BLaER1 treated with 17β-estradiol and CSF1 and Interleukin-3, amounts not matched to agents 10 nM and 100 nM (cell line): ENCODE results near the gene ENHO.

Source experiments
- H3K27ac ChIP-seq, 11 experiments: shearing (Covaris generic); formaldehyde crosslinking; 2 replicates each; pipeline ENCODE4 v1.8.1; 2022
- H3K27me3 ChIP-seq, 11 experiments: shearing (Covaris generic); formaldehyde crosslinking; 2 replicates each; pipeline ENCODE4 v1.8.1; 2022
- H3K36me3 ChIP-seq, 11 experiments: shearing (Covaris generic); formaldehyde crosslinking; 2 replicates each; pipeline ENCODE4 v1.8.1; 2022
- H3K4me1 ChIP-seq, 10 experiments: shearing (Covaris generic); formaldehyde crosslinking; 2 replicates each; pipeline ENCODE4 v1.8.1; 2022
- H3K4me2 ChIP-seq, 11 experiments: shearing (Covaris generic); formaldehyde crosslinking; 2 replicates each; pipeline ENCODE4 v1.8.1; 2022
- H3K4me3 ChIP-seq, 10 experiments: shearing (Covaris generic); formaldehyde crosslinking; 2 replicates each; pipeline ENCODE4 v1.8.1; 2022
- H3K9ac ChIP-seq, 11 experiments: shearing (Covaris generic); formaldehyde crosslinking; 2 replicates each; pipeline ENCODE4 v1.8.1; 2022
- H3K9me3 ChIP-seq, 11 experiments: shearing (Covaris generic); formaldehyde crosslinking; replicated peaks in 1 of 11; 2 replicates each; pipeline ENCODE4 v1.8.1; 2022
- H4K20me1 ChIP-seq, 11 experiments: shearing (Covaris generic); formaldehyde crosslinking; 2 replicates each; pipeline ENCODE4 v1.8.1; 2022
- Cebpa-rat ChIP-seq, 11 experiments: shearing (Covaris generic); IDR thresholded peaks; 2 replicates each; pipeline ENCODE4 v1.8.1; 2022

ENHO gene

DNA sequence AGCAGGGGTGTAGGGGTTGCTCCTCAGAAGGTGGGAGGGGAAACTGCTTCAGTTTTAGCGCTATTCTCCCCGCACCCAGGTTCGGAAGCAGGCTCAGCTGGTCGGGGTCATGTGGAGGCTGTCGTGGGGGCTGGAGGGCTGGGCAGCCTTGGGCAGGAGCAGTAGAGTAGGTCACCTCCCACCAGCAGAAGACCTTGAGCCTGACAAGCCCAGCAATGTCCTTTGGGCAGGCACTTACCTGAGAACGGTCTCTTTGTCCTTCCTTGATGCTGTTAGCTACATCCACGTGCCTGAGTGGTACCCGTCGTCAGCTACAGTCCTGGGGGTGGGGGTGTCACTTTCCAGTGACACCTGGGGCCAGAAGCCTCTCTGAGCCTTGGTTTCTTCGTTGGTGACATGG, 20.3 kb downstream of the ENHO start:
- no peak for TF ChIP-seq Cebpa-rat (IDR thresholded peaks at IDR 0.05)
- Histone ChIP-seq H3K27ac (no peak overlapping the region), H3K36me3 (no peaks in the 10 kb centered on the region), H3K4me2 (no peak overlapping the region), H3K4me3 (no peak overlapping the region), H3K9me3 (no peaks in the 10 kb centered on the region), H3K9ac (no peak overlapping the region), H3K27me3 (no peaks in the 10 kb centered on the region), H4K20me1 (peaks cover 0 to 16% (median 0%) of the 10 kb centered on the region in 11 experiments; a peak in 6 of 22 replicates), H3K4me1 (no peaks in the 10 kb centered on the region; a peak in 1 of 20 replicates)

DNA sequence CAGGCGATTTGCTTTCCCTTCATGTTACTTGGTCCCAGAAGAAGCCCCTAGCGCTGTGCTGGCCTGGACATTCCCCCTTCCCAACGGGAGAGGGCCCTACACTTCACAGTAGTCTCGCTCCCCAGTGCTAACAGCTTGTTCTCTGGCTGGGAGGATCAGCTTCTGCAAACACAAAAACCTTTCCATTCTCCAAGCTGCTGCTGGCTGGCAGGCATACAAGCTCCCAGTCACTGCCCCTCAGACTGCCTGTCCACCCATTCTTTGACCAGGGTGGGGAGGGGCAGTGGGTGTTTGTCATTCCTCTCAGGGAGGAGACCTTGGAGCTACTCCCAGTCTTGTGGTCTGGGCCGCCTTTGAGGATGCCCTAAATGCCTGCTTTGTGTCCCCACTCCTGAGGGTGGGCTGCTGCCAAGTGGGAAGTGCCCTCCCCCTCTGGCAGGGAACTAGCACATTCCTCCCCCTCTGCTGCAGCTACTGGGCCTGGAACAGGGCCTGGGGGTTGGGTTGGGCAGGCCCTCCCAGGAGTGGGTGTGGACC, 20.8 kb downstream of the ENHO start:
- H3K4me3 ChIP-seq = no peak overlapping the region
- H3K27ac ChIP-seq = no peak overlapping the region
- no peaks in the 10 kb centered on the region for H3K36me3 ChIP-seq
- peaks cover 0 to 16% (median 0%) of the 10 kb centered on the region in 11 experiments; a peak in 6 of 22 replicates for H4K20me1 ChIP-seq
- no peak overlapping the region for H3K9ac ChIP-seq
- no peak overlapping the region for H3K4me2 ChIP-seq
- no peaks in the 10 kb centered on the region for H3K9me3 ChIP-seq
- no peak for TF ChIP-seq Cebpa-rat (IDR thresholded peaks at IDR 0.05)
- no peaks in the 10 kb centered on the region for H3K27me3 ChIP-seq
- H3K4me1 ChIP-seq = no peaks in the 10 kb centered on the region

GRCh38 chr9:34501372-34501771, 21.4 kb downstream of the ENHO start:
- no peaks in the 10 kb centered on the region for H3K36me3 ChIP-seq
- no peak overlapping the region for H3K27ac ChIP-seq
- no peak overlapping the region for H3K9ac ChIP-seq
- no peaks in the 10 kb centered on the region for H3K9me3 ChIP-seq
- H3K27me3 ChIP-seq = no peaks in the 10 kb centered on the region
- H4K20me1 ChIP-seq = peaks cover 0 to 19% (median 0%) of the 10 kb centered on the region in 11 experiments; a peak in 6 of 22 replicates
- H3K4me2 ChIP-seq = no peak overlapping the region
- H3K4me1 ChIP-seq = no peaks in the 10 kb centered on the region
- no peak overlapping the region for H3K4me3 ChIP-seq
- TF ChIP-seq Cebpa-rat (IDR thresholded peaks at IDR 0.05) = no peak

GRCh38 chr9:34500623-34501267, 22.0 kb downstream of the ENHO start:
- Histone ChIP-seq H3K4me3 (no peak overlapping the region), H3K9me3 (no peaks in the 10 kb centered on the region), H3K27ac (no peak overlapping the region), H3K9ac (no peak overlapping the region), H3K4me2 (no peak overlapping the region), H3K36me3 (no peaks in the 10 kb centered on the region), H4K20me1 (peaks cover 0 to 23% (median 0%) of the 10 kb centered on the region in 11 experiments; a peak in 6 of 22 replicates), H3K4me1 (no peaks in the 10 kb centered on the region), H3K27me3 (no peaks in the 10 kb centered on the region)
- no peak for TF ChIP-seq Cebpa-rat (IDR thresholded peaks at IDR 0.05)

DNA sequence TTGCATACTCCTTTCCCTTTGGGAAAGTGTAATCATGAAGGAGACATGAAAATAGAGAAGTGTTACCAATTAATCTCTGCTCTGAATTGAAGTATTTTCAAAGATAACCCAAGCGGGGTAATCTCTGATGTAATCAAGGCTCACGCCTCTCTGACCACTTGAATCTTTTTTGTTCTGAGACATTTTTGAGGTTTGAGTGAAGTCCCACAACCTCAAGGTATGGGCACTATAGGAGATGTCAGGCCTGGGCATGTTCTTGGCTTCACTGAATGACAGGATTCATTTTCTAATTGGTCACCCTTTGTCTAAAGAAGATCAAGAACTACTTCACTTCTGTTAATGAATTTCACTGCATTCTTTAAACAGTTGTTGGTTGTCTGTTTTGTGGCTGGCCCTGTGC, 23.7 kb downstream of the ENHO start:
- no peaks in the 10 kb centered on the region for H3K9me3 ChIP-seq
- TF ChIP-seq Cebpa-rat (IDR thresholded peaks at IDR 0.05) = no peak
- H4K20me1 ChIP-seq = peaks cover 0 to 23% (median 3%) of the 10 kb centered on the region in 11 experiments; a peak in 6 of 22 replicates
- no peaks in the 10 kb centered on the region for H3K27me3 ChIP-seq
- no peak overlapping the region for H3K4me2 ChIP-seq
- H3K36me3 ChIP-seq = no peaks in the 10 kb centered on the region
- no peaks in the 10 kb centered on the region for H3K4me1 ChIP-seq
- H3K9ac ChIP-seq = no peak overlapping the region
- no peak overlapping the region for H3K4me3 ChIP-seq
- H3K27ac ChIP-seq = no peak overlapping the region

GRCh38 chr9:34498553-34498952, 24.2 kb downstream of the ENHO start:
- H3K27me3 ChIP-seq = no peaks in the 10 kb centered on the region
- H3K9me3 ChIP-seq = no peaks in the 10 kb centered on the region
- H3K27ac ChIP-seq = no peak overlapping the region
- peaks cover 0 to 23% (median 3%) of the 10 kb centered on the region in 11 experiments; a peak in 7 of 22 replicates for H4K20me1 ChIP-seq
- no peak for TF ChIP-seq Cebpa-rat (IDR thresholded peaks at IDR 0.05)
- no peak overlapping the region for H3K4me2 ChIP-seq
- no peaks in the 10 kb centered on the region for H3K36me3 ChIP-seq
- H3K9ac ChIP-seq = no peak overlapping the region
- H3K4me3 ChIP-seq = no peak overlapping the region
- no peaks in the 10 kb centered on the region for H3K4me1 ChIP-seq

DNA sequence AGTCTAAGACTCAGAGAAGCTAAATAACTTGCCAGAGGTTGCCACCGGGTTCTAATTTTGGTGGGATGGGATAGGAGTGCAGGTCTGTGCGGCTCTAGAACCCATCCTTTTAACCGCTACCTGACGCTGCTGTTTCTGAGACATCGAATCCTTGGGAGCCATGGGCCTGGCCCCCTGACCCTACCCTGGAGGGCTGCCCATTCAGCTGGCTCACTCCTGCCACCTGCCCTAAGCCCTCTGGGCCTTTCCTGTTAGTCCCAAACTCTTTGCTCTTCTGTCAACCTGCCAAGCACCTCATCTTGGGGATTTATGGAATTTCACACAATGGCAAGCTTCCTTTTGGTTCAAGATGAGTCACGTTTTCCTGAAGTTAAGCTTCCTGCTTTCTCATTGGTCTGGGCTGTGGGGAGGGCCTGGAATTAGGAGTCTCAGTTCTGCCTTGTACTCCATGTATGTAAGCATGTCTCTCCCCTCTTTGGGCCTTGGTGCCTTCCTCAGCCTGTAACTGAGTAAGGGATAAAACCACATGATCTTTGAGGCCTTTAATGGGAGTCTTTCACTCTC, 26.6 kb downstream of the ENHO start:
- no peak for TF ChIP-seq Cebpa-rat (IDR thresholded peaks at IDR 0.05)
- H3K27ac ChIP-seq = no peak overlapping the region
- H3K4me2 ChIP-seq = no peak overlapping the region
- H3K4me1 ChIP-seq = no peaks in the 10 kb centered on the region
- no peak overlapping the region for H3K9ac ChIP-seq
- H4K20me1 ChIP-seq = peaks cover 0 to 23% (median 3%) of the 10 kb centered on the region in 11 experiments; a peak in 8 of 22 replicates
- no peaks in the 10 kb centered on the region for H3K36me3 ChIP-seq
- no peaks in the 10 kb centered on the region for H3K27me3 ChIP-seq
- no peaks in the 10 kb centered on the region for H3K9me3 ChIP-seq
- H3K4me3 ChIP-seq = no peak overlapping the region

DNA sequence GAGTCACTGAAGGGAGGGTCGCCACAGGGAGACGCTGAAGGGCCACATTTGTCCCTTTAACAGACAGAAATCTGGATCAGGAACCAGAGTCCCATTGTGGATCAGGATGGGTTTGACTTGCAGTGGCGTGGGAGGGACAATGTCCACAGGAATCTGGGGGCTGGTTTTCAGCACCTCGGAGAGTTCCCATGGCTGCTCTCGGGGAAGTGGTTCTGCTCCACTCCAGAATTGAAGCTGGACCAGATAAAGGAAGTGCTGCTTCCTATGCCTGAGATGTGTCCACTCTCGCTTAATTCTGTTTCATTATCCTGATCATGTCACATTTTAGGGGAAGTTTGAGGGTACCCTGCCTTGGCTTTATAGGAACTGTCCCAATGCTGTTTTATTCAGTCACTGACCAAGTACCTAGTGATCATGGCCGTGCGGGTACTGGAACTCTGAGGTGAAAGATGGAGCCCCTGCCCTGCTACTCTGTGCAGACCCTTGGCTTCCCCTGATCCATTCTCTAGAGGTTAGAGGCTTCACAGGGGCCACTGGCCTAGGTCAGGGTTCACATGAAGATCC, 28.7 kb downstream of the ENHO start:
- no peaks in the 10 kb centered on the region for H3K27me3 ChIP-seq
- H3K9me3 ChIP-seq = no peaks in the 10 kb centered on the region
- no peak for TF ChIP-seq Cebpa-rat (IDR thresholded peaks at IDR 0.05)
- H3K36me3 ChIP-seq = no peaks in the 10 kb centered on the region
- no peaks in the 10 kb centered on the region for H3K4me1 ChIP-seq
- H3K4me3 ChIP-seq = no peak overlapping the region
- H4K20me1 ChIP-seq = peaks cover 0 to 23% (median 0%) of the 10 kb centered on the region in 11 experiments; a peak in 7 of 22 replicates
- H3K4me2 ChIP-seq = no peak overlapping the region
- no peak overlapping the region for H3K9ac ChIP-seq
- H3K27ac ChIP-seq = no peak overlapping the region

DNA sequence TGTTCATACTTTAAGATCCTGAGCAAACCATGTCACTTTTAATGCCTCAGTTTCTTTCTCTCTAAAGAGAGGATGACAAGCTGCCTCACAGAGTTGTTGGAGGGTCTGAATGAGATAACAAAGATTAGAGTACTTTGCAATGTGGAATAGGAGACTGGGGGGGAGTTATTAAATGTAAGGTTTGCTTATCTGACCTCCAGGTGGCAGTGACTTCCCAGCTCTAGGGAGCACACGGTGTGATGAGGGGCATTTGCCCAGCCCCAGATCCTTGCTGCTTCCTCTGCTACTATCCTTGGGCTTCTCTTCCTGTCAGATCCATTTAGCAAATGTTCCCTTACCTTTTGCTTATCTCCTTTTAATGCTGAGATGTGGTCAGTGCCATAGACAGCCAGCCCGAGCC, 30.7 kb downstream of the ENHO start:
- no peak overlapping the region for H3K27ac ChIP-seq
- no peaks in the 10 kb centered on the region for H3K36me3 ChIP-seq
- H3K4me3 ChIP-seq = no peak overlapping the region
- H4K20me1 ChIP-seq = peaks cover 0 to 21% (median 0%) of the 10 kb centered on the region in 11 experiments; a peak in 6 of 22 replicates
- H3K4me2 ChIP-seq = no peak overlapping the region
- no peaks in the 10 kb centered on the region for H3K27me3 ChIP-seq
- H3K4me1 ChIP-seq = no peaks in the 10 kb centered on the region
- H3K9ac ChIP-seq = no peak overlapping the region
- TF ChIP-seq Cebpa-rat (IDR thresholded peaks at IDR 0.05) = no peak
- no peaks in the 10 kb centered on the region for H3K9me3 ChIP-seq
